Naive thymus-derived CD8-positive, alpha-beta T cell (primary cell): ENCODE data around the gene CDH23. TPM values are rescaled to one million over a fixed set of nuclear protein-coding genes. Genes with fewer than 3 reads are reported as not detected.
A peak's percentile ranks its signal among the peaks of the same experiment; 100 is the strongest.

Source experiments
- ATAC-seq, 2 donors: fragments of 150-1000 bp; cut with Tn5 transposase in 1 of 2; sonication (Bioruptor Pico), chemical (Tn5 transposase) in 1 of 2; 1 replicate in 1 of 2; 2 replicates in 1 of 2; pipeline ENCODE4 v1.10.0; 2021; ENCODE audit warnings: mild to moderate bottlenecking in 2 of 2, moderate library complexity in 2 of 2
- POLR2A ChIA-PET: fragments of 350-600 bp; sonication (Branson Sonifier 250); formaldehyde crosslinking; loops from one replicate; lab custom pipeline; 2021; ENCODE audit warnings: antibody characterized with exemption; lab: Charles Lee
- DNase-seq, 10 donors: peaks; one replicate each; pipeline versions ENCODE4 v3.0.0 to v3.0.0-alpha.2; 2020 to 2022
- H3K27ac Mint-ChIP-seq, 10 donors: one replicate each; pipeline ENCODE4 v1.8.0; 2020 to 2022; ENCODE audit warnings: mild to moderate bottlenecking in 10 of 10, mixed read lengths in 10 of 10, moderate library complexity in 4 of 10, inconsistent platforms in 1 of 10
- H3K27me3 Mint-ChIP-seq, 5 donors: one replicate each; pipeline ENCODE4 v1.8.0; 2021 to 2022; ENCODE audit warnings: mixed read lengths in 5 of 5
- H3K36me3 Mint-ChIP-seq, 3 donors: one replicate each; pipeline ENCODE4 v1.8.0; 2020 to 2022; ENCODE audit warnings: mixed read lengths in 3 of 3, mild to moderate bottlenecking in 2 of 3, inconsistent platforms in 1 of 3
- H3K4me1 Mint-ChIP-seq, 4 donors: one replicate each; pipeline ENCODE4 v1.8.0; 2021 to 2022; ENCODE audit warnings: mixed read lengths in 4 of 4
- H3K4me3 Mint-ChIP-seq, 10 donors: one replicate each; pipeline ENCODE4 v1.8.0; 2020 to 2022; ENCODE audit warnings: mild to moderate bottlenecking in 10 of 10, mixed read lengths in 10 of 10, moderate library complexity in 6 of 10, inconsistent platforms in 1 of 10
- H3K9me3 Mint-ChIP-seq, 9 donors: one replicate each; pipeline ENCODE4 v1.8.0; 2020 to 2022; ENCODE audit warnings: mixed read lengths in 9 of 9, mild to moderate bottlenecking in 3 of 9, inconsistent platforms in 1 of 9, moderate library complexity in 1 of 9
- polyA plus RNA-seq, 3 donors: library from polyadenylated mRNA; unstranded; fragments of 300-500 nt; fragmentation: Illumina TruSeq; gene quantifications; one replicate each; pipeline ENCODE4 v1.2.3, GENCODE V29; 2021
- total RNA-seq, 8 experiments: library from RNA in 2 of 8; stranded (reverse) in 2 of 8; gene quantifications; one replicate each; pipeline ENCODE4 v1.2.3 and lab custom pipeline; 2021 to 2026

Gene CDH23
- total and polyA plus RNA-seq, 5 experiments from 2014 or later: 0.82 to 10.2 (median 3.8) TPM

DNA sequence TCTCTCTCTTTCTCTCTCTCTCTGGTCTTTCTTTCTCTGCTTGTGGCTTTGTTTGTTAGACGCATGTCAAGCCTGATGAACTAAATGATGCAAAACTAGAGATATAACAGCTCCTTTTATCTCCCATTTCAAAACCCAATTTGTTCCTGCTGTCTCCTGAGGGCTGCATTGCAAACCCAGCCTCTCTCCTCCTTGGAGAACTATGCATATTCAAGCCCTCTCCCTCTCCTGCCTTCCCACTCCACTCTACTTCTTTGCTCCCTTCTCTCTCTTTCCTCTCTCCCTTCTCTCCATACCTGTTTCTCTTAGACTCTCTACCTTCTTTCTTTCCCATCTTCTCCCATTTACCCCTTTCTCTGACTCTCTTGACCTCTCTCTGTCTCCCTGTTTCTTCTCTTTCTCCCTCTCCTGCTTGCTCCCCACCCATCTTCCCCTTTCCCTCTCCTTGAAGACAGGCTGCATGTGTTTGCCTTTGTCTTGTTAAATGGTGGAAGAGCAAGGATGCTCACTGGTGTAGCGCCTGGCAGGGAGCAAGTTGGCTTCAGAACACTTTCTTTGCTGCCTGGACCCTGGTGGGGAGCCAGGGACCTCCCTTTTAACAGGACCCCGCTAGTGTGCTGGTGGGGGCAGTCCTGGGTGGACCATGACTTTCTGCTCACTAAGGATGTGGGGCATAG lies 142.9 kb downstream of the CDH23 start:
- POLR2A ChIA-PET: no interaction called here
- Mint-ChIP-seq H3K27ac (peak overlapping the region in 1 of 10 donors; percentile 29), H3K27me3 (peaks cover 0 to 3% (median 2%) of the 10 kb centered on the region in 5 donors), H3K36me3 (no peaks in the 10 kb centered on the region), H3K4me1 (no peaks in the 10 kb centered on the region), H3K9me3 (no peaks in the 10 kb centered on the region), H3K4me3 (no peak overlapping the region)
- no peak for ATAC-seq
- DNase-seq: peak in 1 of 10 donors; percentile 27

DNA sequence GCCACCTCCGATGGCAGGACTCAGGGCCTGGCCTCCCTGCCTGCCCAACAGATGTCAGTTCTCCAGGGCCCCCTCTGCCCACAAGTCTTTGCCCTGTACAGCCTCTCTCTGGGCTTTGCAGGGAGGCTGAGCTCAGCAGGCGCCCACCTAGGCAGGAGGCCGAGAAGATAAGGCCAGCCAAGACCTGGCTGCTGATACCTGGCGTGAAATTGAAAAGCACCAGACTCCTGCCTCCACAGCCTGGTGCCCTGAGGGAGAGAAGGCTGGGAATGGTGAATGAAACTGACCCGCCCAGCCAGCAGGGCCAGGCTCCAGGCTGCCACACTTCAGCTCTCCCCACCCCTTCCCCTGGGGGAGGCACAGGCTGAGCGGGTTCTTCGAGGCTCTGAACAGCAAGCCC lies 145.8 kb downstream of the CDH23 start:
- Mint-ChIP-seq H3K27ac (no peak overlapping the region), H3K27me3 (peaks cover 0 to 2% (median 0%) of the 10 kb centered on the region in 5 donors), H3K4me1 (no peaks in the 10 kb centered on the region), H3K36me3 (no peaks in the 10 kb centered on the region), H3K4me3 (no peak overlapping the region), H3K9me3 (no peaks in the 10 kb centered on the region)
- DNase-seq (peak in 1 of 10 donors; percentile 52), ATAC-seq (no peak)
- POLR2A ChIA-PET: no interaction called here

DNA sequence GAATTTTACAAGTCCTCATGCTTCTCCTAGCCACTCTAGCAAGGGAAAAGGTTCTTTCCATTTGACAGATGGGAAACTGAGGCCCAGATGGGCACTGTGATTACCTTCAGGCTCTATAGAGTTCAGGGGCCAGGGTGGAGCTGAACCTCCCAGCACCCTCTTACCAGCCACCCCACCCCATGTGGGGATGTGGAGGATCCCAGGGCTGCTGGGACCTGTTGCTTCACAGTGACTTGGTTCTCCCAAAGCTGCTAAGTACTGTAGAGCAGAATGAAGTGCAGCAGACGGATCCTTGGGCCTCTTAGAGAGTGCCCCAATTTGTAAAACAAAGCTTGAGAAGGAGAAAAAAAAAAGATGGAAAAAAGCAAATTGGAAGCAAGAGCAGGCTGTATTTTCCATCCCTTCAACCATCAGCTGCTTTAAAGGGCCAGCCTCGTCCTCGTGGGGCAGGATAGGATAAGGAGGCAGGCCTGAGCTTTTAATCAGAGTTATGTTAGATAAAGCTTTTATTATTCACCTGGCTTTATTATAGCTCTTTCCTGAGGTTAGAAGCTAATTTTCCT lies 147.0 kb downstream of the CDH23 start:
- Mint-ChIP-seq H3K27ac (peak overlapping the region in 1 of 10 donors; percentile 49), H3K36me3 (no peaks in the 10 kb centered on the region), H3K9me3 (no peaks in the 10 kb centered on the region), H3K4me1 (no peaks in the 10 kb centered on the region), H3K4me3 (no peak overlapping the region), H3K27me3 (peaks cover 0 to 2% (median 0%) of the 10 kb centered on the region in 5 donors)
- ATAC-seq (no peak), DNase-seq (no peak)
- POLR2A ChIA-PET: interaction anchor here (0.7 kb wide), 1 partner anchor 1510 kb away, joined by 4 read pairs; no protein-coding TSS in a partner anchor

DNA sequence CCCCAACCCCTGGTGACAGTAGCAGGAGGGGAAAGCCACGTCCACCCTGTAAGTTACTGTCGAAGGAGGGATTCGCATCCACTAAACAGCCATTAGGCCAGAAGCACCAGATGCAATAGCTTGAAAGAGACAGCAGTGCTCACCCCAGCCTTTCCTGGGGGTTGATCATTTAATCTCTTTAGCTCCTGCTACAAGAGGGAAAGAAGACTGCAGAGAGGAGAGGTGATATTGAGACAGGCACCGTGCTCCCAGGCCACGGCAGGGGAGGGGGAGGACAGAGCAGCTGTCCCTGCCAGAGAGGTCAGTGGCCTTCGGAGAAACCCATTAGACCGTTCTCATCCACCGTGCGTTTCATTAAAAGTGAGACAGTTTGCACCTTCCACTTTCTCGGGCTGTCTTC lies 148.3 kb downstream of the CDH23 start:
- Mint-ChIP-seq H3K9me3 (no peaks in the 10 kb centered on the region), H3K4me1 (no peaks in the 10 kb centered on the region), H3K27ac (no peak overlapping the region), H3K4me3 (no peak overlapping the region), H3K27me3 (peaks cover 0 to 2% (median 0%) of the 10 kb centered on the region in 5 donors), H3K36me3 (no peaks in the 10 kb centered on the region)
- POLR2A ChIA-PET: no interaction called here
- ATAC-seq: no peak
- no peak for DNase-seq

DNA sequence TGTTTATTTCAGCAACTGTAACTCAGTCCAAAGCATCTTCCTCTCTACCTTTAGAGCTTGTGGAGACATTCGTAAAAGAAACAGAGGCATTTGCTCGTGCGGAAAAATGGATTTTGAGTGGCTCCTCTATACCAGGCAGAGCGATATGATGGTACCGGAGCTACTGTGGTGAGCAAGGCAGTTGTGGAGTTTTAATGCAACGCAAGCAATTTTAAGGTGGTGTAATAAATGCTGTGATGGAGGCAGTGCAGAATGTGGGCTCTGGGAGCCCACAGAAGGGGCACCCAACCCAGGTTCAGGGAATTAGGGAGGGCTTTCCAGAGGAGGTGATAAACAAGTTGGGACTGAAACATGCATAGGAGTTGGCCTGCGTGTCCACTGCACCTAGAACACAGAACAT lies 149.5 kb downstream of the CDH23 start:
- Mint-ChIP-seq H3K4me3 (no peak overlapping the region), H3K27ac (no peak overlapping the region), H3K27me3 (peaks cover 0 to 2% (median 0%) of the 10 kb centered on the region in 5 donors), H3K9me3 (no peaks in the 10 kb centered on the region), H3K36me3 (no peaks in the 10 kb centered on the region), H3K4me1 (no peaks in the 10 kb centered on the region)
- no peak for DNase-seq
- POLR2A ChIA-PET: no interaction called here
- ATAC-seq: no peak

DNA sequence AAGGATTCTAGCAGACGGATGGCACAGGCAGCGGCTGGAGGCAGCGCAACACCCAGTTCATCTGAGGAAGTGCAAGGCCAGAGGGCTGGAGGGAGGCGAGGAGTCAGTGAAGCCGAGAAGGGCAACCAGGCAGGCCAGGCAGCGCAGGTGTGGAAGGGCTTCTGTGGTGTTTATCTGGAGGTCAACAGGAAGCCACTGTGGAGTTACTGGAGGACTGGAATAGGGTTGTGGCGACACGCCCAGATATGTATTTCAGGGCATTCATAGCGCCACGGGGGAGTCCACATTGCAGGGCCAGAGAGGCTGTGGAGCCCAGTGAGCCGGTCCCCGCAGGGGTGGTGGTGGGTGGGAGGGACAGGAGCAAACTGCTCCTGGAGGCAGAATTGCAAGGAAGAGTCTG lies 150.6 kb downstream of the CDH23 start:
- POLR2A ChIA-PET: no interaction called here

DNA sequence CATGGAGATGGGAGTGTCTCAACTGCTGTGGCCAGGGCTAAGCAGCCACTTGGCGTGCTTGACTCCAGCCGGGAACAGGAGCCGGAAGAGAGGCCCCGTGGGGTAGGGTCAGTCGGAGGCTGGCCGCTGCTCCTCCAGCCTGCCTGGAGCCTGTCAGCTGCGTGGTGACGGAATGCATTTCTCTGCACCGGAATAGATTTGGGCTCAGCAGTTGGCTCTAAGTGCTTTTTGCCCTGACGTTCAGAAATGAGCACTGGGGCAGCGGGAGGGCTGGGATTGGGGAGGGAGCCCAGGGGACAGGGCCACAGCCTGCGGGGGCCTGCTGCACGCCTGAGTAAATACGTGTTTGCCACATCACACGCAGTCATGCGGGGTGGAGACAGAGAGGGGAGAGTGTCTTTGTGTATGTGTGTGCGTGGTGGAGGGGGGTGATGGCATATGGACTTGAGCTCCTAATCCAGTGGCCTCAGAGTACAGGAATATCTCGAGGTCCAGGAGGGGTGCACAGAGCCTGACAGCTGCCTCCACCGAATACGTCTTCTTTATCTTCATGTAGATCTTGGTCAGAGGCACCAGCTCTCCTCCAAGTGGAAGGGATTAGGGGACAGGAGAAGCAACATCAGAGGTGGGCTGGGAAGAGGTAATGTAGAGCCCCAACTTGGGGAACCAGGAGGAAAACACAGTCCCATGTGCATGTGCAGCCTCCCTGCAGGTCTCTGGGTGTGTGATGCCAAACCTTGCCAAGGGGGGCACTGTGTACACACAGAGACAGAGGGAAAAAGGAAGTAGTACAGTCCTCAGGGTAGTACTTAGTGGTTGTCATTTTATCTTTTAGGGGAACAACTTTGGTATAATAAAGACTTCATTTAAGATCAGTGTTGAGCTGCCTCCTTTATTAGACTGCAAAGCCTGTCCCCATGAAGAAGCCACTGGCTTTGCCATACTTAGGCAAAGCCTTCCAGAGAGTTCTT lies 151.4 kb downstream of the CDH23 start:
- ATAC-seq (no peak), DNase-seq (no peak)
- H3K27me3 Mint-ChIP-seq: peaks cover 0 to 2% (median 0%) of the 10 kb centered on the region in 5 donors
- no peaks in the 10 kb centered on the region for H3K4me1 Mint-ChIP-seq
- H3K27ac Mint-ChIP-seq: no peak overlapping the region
- no peaks in the 10 kb centered on the region for H3K9me3 Mint-ChIP-seq
- no peak overlapping the region for H3K4me3 Mint-ChIP-seq
- no peaks in the 10 kb centered on the region for H3K36me3 Mint-ChIP-seq
- POLR2A ChIA-PET: no interaction called here

More for the DNA sequence above, 150.6 kb downstream of the CDH23 start:
- no peak overlapping the region for H3K4me3 Mint-ChIP-seq
- H3K4me1 Mint-ChIP-seq: no peaks in the 10 kb centered on the region
- ATAC-seq: no peak
- peaks cover 0 to 2% (median 0%) of the 10 kb centered on the region in 5 donors for H3K27me3 Mint-ChIP-seq
- no peak overlapping the region for H3K27ac Mint-ChIP-seq
- H3K36me3 Mint-ChIP-seq: no peaks in the 10 kb centered on the region
- no peak for DNase-seq
- no peaks in the 10 kb centered on the region for H3K9me3 Mint-ChIP-seq

DNA sequence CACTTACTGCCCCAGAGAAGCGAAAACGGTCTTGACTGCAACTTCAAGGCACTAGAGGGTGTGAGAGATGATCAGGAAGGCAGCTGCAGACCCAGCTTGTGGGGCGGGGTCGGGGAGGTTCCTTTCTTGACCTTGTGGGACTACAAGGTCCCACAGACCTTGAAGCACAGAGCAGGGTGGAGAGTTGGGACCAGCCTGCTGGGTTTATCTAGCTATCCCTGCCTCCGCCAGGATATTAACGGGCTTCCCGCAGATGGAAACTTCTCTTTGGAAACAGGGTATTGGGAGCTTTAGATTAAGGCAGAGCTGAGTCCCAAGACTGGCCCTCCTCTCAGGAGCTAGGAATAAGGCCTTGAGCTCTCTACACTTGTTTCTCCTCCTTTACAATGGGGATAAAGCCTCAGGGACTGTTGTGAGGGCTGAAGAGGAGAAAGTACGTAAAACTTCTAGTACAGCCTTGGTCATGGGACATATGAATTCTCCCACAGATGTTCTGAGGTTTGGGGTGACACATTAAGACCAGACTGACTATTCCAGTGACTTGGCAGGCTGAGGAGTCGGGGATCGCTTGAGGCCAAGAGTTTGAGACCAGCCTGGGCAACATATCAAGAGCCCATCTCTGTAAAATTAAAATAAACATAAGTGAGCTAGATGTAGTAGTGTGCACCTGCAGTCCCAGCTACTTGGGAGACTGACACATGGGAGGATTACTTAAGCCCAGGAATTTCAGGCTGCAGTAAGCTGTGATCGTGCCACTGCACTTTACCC lies 153.2 kb downstream of the CDH23 start:
- Mint-ChIP-seq H3K27ac (no peak overlapping the region), H3K9me3 (no peaks in the 10 kb centered on the region), H3K27me3 (no peaks in the 10 kb centered on the region), H3K4me1 (no peaks in the 10 kb centered on the region), H3K4me3 (no peak overlapping the region), H3K36me3 (no peaks in the 10 kb centered on the region)
- ATAC-seq (no peak), DNase-seq (no peak)
- POLR2A ChIA-PET: no interaction called here

DNA sequence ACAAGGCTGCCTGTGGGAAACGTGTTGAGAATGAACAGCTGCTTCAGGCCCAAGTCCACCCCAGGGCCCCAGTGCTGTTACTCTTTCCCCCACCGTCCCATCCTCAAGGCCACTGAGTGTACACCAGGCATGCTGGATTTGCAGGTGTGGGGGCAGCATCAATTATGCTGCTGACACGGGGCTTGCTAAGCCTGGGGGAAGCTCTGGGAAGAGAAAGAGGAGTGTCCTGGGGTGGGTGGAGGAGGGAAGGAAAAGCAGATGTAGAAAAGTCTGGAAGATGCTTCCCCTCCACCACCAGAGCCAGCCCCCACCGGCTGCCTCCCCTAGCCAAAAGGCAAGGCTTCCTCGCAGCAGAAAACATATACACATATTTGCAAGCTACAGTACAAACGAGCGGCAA lies 153.9 kb downstream of the CDH23 start:
- no peak for DNase-seq
- POLR2A ChIA-PET: no interaction called here
- H3K36me3 Mint-ChIP-seq: no peaks in the 10 kb centered on the region
- no peaks in the 10 kb centered on the region for H3K9me3 Mint-ChIP-seq
- peak overlapping the region in 1 of 10 donors; percentile 49 for H3K27ac Mint-ChIP-seq
- no peak overlapping the region for H3K4me3 Mint-ChIP-seq
- H3K4me1 Mint-ChIP-seq: no peaks in the 10 kb centered on the region
- no peak for ATAC-seq
- H3K27me3 Mint-ChIP-seq: no peaks in the 10 kb centered on the region

DNA sequence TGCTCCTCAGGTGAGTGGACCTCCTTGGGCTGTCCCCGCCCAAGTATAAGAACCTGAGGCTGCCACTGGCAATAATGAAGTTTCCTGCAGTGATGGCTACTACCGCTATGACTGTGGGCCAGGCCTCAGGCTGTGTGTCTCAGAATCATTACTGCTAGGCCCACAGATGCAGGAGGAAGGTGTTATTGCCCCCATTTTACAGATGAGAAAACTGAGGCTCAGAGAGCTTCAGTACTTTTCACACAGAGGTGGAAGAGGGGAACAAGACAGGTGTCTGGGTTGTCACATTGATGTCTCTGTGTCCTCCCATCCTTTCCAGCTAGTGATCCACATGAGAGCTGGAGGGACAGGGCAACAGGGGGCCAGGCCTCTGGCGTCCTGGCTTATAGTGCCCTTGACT lies 155.2 kb downstream of the CDH23 start:
- no peaks in the 10 kb centered on the region for H3K9me3 Mint-ChIP-seq
- no peaks in the 10 kb centered on the region for H3K36me3 Mint-ChIP-seq
- no peak overlapping the region for H3K4me3 Mint-ChIP-seq
- H3K4me1 Mint-ChIP-seq: no peaks in the 10 kb centered on the region
- peaks cover 0 to 1% (median 0%) of the 10 kb centered on the region in 5 donors for H3K27me3 Mint-ChIP-seq
- POLR2A ChIA-PET: no interaction called here
- no peak overlapping the region for H3K27ac Mint-ChIP-seq
- DNase-seq (no peak), ATAC-seq (no peak)

DNA sequence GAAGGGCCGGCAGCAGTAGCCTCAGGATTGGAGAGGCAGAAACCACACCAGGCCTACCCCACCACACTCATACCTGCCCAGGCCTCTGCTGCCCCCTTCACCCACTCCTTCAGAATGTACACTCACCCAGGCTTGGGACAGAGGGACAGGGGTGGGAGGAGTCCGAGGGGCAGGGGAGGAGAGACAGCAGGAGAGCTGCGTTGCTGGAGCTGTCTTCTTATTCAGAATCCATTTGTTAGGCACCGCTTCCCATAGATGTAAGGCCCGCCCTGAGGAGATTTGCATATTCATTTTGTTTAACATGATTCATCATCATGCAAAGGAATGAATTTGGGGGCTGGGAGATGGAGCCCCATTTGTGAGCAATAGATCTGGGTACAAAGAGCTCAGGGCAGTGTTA lies 156.7 kb downstream of the CDH23 start:
- Mint-ChIP-seq H3K36me3 (no peaks in the 10 kb centered on the region), H3K9me3 (no peaks in the 10 kb centered on the region), H3K4me1 (no peaks in the 10 kb centered on the region), H3K27me3 (peaks cover 0 to 4% (median 3%) of the 10 kb centered on the region in 5 donors), H3K4me3 (no peak overlapping the region), H3K27ac (no peak overlapping the region)
- ATAC-seq (no peak), DNase-seq (no peak)
- POLR2A ChIA-PET: no interaction called here

DNA sequence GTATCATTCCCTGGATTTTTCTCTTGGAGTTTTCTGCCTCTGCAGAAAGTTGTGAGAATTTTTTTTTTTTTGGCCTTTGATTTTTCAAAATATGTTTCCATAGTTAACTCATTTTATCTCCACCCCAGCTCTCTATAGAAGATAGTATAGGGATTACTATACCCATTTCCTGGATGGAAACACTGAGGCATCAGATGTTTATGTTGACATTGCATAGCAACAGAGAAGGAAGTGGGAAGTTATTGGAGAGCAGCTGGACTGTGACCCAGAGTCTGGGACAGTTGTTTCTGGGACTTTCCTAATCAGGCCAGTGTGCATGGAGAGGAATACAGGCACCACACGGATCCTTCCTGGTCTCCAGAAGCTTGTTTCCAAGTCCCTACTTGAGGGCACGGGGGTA lies 158.0 kb downstream of the CDH23 start:
- Mint-ChIP-seq H3K4me3 (no peak overlapping the region), H3K9me3 (no peaks in the 10 kb centered on the region), H3K27ac (no peak overlapping the region), H3K4me1 (no peaks in the 10 kb centered on the region), H3K27me3 (peaks cover 0 to 9% (median 4%) of the 10 kb centered on the region in 5 donors), H3K36me3 (no peaks in the 10 kb centered on the region)
- no peak for DNase-seq
- POLR2A ChIA-PET: no interaction called here
- ATAC-seq: no peak
